HG03060 (cell line): ENCODE results near the gene SPECC1L.
"Not testable (repeated sequence)": the region's sequence is repeated elsewhere in the genome, so short reads cannot be mapped to it uniquely, and the experiment has no call there.

Experiments used
- ATAC-seq: cut with Tn5 transposase; IDR thresholded peaks from one replicate; pipeline ENCODE4 v1.9.1; 2021; ENCODE audit warnings: low read depth, moderate number of reproducible peaks; ENCODE audit not compliant: unreplicated experiment

SPECC1L gene

DNA sequence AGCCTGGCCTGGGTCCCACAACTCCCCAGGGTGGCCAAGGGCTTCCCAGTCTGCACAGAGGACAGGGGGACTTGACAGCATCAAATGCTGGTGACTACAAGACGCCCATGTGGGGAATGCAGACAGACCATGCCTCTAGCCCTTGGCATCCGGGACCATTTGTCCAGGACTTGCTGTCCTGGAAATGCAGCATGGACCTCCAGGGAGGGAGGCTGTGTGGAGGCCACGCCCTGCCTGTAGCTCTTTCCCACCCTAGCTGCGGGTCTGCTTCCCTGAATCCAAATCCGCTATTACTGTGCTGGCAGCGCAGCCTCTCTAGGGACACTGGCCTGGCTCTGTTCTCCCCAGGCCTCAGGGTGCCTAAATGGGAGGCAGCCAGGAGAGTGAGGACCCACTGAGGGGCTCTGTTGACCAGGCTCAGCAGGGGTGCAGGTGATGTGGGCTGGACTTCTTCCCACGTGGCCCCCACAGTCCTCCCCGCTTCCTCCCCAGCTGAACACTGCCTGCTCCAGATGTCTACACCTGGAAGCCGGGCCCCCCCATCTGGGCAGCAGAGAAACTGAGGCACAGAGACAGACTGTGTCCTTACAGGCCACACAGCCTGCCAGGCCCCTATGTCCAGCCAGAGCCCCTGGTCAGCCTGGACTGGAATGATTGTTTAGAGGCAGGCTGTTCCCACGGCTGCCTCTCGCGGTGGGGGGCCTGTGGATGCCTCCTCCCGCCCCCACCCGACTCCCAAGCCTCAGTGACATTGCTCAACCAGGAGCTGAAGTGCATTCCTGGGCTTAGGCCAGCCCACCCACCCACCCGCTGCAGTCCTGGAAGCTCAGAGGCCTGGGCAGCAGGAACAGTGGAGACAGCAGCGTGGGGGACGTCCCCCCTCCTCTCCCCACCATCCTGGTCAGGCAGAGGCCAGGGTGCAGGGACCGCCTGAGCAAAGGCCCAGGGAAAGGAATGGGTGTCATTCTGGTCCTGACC is 24.8 kb upstream of the SPECC1L start:
- not testable (repeated sequence) for ATAC-seq

DNA sequence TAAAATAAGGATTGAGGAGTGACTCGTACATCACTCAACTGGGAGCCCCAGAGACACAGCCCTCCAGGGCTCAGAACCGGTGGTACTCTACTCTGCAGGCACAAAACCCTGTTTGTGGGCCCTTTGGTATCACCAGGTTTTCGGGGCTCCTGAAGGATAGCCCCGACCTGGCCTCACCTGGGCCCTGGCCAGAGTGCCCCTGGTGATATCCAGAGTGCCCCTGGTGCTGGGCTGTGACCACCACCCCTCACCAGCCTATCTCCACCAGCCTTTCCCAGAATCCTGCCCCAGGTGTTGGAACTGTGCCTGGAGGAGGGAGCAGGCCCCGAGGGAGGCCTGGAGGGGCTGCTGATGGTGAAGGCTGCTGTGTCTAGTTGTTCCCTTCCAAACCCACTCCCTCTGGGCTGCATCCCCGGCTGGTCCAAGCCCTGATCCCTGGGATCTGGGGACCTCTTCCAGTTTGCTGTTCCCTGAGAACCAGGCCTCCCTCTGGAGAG is 23.6 kb upstream of the SPECC1L start:
- no peak for ATAC-seq

DNA sequence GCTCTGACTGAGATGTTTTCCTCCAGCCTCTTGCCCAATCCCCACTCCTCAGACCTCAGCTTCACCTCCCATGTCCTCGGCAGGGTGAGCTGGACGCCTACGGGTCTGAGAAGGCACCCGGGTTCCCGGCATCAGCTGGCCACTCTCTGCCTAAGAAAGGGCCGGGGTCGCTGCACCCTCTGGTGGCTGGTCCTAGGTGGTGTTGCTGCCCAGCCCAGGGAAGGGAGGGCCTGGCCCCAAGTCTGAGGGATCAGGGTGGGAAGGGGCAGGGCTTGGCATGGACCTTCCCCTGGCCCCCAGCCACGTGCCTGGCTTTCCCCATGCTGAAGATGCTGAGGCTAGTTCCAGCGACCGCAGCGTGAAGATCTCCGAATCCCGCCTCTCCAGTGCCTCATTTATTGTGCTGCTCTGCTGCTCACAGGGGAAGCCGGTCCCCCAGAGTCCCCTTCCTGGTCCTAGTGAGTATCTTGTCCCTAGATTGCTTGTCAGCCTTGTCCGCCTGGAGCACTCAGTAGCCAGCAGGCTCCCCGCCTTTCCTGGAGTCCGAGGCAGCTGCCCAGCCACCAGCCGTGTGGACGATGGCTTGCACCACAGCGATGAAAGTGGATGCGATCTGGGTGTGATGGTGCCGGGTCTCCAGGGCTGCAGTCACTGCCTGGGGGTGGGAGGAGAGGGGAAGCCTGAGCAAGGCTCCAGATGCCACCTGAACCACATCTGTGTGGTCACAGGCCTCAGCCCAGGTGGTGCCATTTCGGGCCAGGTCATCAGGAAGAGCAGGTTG is 22.9 kb upstream of the SPECC1L start:
- ATAC-seq: no peak

DNA sequence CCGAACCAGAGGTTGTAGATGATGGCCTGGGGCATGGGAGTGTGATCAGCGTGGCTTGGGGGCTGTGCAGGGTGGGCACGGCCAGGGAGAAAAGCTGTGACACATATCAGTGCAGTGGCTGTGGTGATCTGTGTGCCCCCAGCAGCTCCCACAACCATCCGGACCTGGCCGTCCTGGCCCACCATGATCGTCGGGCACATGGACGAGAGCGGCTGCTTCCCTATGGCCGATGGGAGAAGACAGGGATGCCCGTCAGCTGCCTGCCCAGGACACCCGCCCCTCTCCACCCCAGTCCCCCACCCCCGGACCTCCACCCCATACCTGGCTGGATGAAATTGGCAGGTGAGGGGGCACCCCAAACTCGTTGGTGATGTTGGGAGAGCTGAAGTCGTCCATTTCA is 22.0 kb upstream of the SPECC1L start:
- not testable (repeated sequence) for ATAC-seq

DNA sequence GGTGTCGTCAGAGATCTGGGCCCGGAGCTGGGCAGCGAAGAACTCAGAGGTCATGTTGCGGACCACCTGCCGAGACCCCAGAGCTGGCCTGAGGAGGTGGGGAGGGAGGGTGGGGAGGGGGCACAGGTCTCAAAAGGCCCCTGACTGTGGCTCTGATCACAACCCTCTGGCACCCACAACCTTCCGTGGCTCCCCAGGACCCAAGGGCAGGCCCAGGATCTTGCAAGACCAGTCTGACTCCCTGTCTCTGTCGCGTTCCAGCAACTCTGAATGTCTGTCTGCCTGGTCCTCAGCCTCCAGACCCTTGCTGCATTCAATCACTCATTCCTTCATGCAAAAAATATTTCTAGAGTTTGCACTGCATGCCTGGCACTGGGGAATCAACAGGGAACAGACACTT is 21.2 kb upstream of the SPECC1L start:
- not testable (repeated sequence) for ATAC-seq

DNA sequence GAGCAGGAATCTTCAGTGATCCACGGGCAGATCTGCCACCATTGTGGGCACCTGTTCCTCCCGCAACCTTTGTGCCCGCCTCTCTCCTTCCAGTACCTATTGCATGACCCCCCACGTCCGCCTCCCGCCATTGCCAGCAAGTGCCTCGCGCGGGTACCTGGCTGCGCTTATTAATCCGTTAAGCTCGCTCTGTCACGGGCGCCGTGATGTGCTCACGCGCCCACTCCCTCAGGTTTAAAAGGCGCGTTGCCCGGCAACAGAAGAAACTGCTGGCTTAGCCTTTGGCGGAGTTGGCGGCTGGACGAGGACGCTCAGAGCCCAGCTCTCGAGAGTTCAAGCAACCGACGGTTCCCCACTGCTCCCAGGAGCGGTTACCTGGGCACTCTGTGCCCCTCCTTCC is 19.3 kb upstream of the SPECC1L start:
- not testable (repeated sequence) for ATAC-seq

DNA sequence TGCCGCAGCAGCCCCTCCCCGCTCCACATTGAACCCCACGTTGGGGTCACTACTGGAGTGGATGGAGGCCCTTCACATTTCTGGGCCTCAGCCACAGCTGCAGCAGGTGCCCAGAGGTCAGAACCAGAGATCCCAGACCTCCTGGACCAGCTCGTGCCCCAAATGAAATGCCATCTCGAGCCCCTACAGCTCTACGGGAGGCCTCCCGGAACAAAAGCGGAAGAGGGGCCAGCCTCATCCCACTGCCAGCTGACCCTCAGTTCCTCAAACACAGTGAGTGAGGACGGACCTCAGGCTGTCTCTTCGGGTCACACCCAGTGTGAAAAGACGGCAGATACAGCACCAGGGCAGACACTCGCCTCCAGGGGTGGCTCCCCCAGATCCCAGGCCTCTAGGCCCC is 17.5 kb upstream of the SPECC1L start:
- ATAC-seq: not testable (repeated sequence)

DNA sequence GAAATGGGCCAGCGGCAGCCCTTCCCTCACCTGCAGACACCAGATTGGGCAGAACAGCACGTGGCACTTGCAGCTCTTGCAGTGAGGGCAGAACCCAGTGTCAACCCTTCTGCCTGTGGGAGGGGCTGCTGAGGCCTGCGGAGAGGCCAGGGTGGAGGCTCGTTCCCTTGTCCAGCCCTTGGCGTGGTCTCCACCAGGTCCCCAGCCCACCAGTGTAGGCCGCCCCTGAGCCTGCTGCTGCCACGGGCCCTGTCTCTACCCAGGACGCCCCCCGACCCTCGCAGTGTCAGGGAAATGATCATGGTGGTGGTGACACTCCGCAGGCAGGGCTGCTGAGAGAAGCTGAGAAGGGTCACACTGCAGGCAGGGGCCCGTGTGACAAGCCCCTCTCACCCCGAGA is 14.5 kb upstream of the SPECC1L start:
- ATAC-seq: not testable (repeated sequence)

DNA sequence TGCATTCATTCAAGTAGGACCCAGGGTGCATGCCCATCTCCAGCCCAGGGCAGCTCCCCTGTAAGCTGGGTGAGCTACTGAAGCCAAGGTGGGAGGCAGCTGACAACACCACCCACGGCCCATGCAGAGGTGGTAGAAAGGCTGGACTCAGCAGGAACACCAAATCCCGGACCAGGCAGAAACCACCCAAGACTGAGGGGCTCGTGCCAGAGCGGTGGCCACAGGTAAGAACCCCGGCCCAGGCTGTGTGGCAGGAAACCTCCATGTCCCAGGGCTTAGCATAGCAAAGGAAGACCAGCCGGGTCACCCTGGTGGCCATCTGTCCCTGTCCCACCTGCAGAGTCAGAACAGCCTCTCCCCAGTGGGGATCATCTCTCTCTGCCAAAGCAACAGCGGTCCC is 13.9 kb upstream of the SPECC1L start:
- ATAC-seq: not testable (repeated sequence)

DNA sequence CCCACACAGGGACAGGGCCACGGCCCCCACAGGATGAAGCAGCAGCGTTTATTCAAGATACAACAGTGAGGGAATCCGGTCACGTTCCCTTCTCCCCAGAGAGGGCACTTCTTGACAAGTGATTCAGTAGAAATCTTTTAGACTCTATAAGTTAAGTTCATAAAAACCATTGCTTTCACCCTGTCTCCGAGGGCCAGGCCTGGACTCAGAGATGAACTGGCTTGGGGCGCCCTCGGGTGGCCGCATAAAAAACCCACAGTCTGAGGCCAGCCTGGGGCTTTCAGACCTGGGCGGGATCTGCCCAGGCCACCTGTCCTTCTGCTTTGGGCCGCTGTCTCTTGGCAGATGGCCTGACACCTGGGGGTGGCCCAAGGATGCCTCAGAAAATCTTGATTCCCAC is 11.2 kb upstream of the SPECC1L start:
- ATAC-seq: not testable (repeated sequence)

DNA sequence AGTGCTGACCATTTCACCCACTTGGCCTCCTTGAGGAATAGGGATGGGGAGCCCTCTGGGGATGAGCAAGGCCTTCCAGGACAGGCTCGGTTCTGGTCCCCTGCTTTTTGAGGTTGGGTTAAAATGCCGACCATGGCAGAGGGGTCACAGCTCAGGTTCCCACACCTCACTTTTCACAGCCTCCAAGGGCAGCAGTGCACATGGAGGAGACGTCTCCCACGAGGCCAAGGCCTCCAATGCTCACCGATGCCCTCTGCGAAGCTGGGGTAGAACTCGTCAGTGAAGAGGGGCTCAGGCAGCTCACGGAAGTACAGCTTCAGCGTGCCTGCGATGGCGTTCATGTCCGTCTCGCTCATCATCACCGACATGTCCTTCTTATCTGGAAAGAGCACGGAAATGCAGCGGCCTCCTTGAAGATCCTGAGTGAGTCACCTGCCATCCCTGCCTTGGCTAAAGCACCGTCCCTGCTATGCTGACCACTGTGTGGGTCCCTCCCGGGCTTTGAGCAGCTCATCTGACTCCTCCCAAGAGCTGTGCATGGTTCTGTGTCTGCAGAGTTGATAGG is 8.4 kb upstream of the SPECC1L start:
- ATAC-seq: not testable (repeated sequence)

DNA sequence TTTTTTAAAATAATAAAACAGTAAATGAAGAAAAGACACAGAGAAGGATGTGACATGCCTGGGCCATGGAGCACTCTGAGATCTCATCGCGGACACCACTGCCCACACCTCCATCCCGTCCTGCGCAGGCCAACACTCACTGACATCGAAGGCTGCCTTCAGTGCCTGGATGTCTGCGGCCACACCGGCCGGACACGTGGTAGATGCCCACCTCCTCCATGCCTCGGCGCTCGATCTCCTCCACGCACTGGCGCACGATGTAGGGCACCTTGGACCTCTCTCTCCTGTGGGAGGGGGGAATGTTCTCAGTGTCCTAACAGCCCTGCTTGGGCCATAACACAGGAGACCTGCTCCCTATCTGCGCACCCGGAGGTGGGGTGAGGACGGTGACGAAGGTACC is 7.2 kb upstream of the SPECC1L start:
- ATAC-seq: not testable (repeated sequence)

DNA sequence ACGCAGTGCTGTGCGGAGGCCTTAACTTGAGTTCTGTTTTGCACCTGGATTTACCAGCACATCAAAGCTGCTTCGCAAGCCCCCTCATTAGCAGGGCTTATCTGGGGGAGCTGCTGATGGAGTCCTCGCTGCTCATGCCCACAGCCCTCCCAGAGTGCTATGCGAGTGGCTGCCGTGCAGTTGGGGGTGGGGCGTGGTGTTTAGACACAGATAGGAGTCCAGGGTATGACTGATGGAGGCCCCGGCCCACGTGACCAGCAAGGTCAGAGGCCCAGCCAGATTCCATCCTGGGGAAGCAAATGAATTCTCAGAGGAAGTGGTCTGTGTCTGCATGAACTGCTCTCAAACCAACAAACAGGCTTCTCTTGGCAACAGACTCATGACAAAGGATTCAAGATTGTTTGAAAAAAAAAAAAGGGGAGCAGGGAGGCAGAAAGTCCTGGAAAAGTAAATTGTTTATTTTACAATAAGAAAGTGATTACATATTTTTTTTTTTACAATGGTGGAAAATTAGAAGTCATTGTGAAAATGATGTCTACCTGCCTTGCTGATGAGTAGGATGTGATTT is 6.2 kb upstream of the SPECC1L start:
- not testable (repeated sequence) for ATAC-seq

DNA sequence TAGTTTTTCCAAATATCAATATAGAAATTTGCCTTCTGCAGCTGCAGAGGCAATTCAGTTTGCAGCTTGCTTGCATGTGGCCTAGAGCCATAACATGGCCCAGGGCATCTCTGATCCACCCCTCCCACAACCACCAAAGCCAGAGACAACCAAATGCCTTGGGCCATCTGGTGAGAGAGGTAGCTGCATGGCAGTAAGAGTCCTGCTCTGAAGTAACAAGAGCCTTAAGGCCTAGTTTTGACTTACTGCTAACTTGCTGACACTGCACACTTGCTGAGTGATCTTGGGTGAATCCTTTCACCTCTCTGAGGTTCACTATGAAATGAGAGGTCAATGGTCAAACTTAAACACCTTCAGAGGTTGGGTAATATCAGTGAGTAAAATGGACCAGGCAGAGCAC is 4.9 kb upstream of the SPECC1L start:
- no peak for ATAC-seq

DNA sequence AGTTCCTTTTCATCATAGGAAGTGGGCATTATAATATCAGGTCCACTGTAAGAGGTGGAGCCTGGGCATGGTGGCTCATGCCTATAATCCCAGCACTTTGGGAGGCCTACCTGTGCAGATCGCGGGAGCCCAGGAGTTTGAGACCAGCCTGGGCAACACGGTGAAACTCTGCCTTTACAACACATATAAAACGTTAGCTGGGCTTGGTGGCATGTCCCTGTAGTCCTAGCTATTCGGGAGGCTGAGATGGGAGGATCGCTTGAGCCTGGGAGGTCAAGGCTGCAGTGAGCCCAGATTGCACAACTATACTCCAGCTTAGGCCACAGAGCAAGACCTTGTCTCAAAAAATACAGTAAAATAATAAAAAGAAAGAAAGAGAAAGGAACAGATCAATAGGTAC is 4.1 kb upstream of the SPECC1L start:
- ATAC-seq: not testable (repeated sequence)

DNA sequence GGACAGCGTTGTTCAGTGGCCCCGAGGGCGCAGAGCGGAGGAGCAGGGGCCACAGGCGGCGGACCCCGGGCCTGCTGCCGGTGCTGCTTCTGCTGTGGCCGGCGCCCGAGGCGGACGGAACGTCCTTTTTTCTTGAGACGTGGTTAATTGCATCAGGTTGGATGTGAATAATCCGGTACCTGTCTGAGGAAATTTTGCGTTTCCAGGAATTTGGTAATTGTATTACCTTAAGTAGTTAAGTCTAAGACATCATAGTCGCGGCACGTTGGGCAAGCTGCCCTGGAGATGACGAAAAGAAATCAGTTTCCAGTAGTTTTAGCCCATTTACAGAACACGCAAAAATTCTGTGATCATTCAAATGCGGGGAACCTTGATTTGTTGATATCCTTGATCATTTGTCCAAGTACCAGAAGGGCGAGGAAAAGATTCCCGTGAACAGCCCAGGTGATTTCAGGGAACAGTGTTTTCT is 789 bp downstream of the SPECC1L start:
- ATAC-seq: no peak

DNA sequence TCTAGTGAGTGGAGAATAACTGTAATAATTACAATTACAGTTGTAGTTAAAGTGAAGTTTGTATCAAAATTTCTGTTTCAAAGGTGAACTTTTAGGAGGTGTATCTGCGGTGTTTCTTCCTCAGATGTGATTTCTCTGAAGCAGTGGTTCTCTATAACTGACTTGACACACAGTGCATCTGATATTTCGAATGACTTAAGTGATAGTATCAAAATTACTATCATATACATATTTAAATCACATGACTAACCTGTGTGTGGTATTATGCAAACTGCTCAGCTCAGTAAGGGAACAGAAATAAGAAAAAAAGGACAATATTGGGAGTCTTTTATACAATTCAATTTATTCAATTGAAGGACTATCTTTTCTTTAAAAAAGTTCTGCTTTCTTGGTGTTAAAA is 2.4 kb downstream of the SPECC1L start:
- ATAC-seq: not testable (repeated sequence)

DNA sequence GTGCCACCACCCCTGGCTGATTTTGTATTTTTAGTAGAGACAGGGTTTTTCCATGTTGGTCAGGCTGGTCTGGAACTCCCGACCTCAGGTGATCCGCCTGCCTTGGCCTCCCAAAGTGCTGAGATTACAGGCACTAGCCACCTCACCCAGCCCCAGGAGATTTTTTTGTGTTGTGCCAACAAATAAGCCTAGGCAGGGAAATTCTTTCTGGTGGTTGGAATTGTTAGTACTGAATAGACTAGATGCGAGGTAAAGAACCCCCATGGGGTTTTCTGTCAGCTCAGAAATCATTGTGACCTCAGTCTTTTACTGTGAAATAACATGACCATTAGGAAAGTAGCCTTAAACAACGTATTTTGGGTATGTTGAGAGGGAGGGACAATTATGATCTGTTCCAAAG is 3.3 kb downstream of the SPECC1L start:
- ATAC-seq: not testable (repeated sequence)

DNA sequence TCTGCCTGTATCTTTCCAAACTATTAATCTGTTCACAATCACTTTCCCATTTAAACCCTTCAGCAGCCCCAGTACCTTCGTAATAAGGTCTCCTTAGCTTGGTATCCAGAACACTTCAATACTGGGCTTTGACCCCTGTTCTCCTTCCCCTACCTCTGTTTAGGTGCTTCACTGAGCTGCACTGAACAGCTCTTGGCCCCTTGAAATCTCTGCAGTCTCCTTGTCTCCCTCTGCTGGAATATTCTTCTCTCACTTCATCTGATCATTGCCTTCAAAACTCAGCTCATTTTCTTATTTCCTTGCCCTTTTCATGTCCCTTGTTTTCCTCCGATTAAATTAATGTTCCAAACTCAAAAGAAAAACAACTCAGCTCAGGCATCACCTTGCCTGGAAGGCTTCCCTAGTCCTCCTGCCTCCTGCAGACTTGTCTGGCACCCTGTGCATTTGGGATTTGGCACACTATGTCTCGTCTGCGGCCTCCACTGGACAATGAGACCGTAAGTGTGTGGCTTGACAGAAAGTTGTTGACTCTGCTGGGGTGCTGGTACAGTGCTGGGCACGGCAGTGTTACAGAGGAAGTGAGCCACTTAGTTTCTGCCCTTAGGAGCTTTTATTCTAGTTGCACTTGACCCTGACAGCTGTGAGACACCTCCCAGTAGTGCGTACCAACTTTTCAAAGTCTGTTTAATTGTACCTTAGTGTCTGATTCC is 4.2 kb downstream of the SPECC1L start:
- ATAC-seq: not testable (repeated sequence)

DNA sequence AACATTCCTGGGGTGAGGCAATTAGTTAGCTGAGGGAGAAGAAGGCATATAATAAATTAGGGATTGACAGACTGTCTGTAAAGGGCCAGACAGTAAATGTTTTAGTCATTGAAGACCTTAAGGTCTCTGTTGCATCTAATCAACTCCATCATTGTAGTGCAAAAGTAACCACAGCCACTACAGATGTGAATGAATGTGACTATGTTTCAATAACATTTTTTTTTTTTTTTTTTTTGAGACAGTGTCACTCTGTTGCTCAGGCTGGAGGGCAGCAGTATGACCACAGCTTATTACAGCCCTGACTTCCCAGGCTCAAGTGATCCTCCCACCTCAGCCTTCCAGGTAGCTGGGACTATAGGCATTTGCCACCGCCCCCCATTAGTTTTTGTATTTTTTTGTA is 9.7 kb downstream of the SPECC1L start:
- ATAC-seq: not testable (repeated sequence)
